H1 (cell line): ENCODE data around the gene UNK.
"Not testable (repeated sequence)": the region's sequence is repeated elsewhere in the genome, so short reads cannot be mapped to it uniquely, and the experiment has no call there.

Experiments
- CHD2 ChIP-seq: IDR thresholded peaks from 2 replicates; pipeline ENCODE4 v1.6.1; 2012; ENCODE audit warnings: low read length, improper control_type of control experiment
- CTCF ChIP-seq, 3 experiments: IDR thresholded peaks; 1 replicate in 2 of 3; 2 replicates in 1 of 3; pipeline versions ENCODE4 v1.5.1 to v1.6.1; 2011; ENCODE audit warnings: low read length in 3 of 3, mild to moderate bottlenecking in 3 of 3, inconsistent platforms in 2 of 3, low read depth in 1 of 3, moderate library complexity in 1 of 3; ENCODE audit not compliant: insufficient read depth in 1 of 3; ENCODE audit errors: control extremely low read depth in 1 of 3
- EZH2 ChIP-seq: fragments of 200-600 bp; sonication (generic); IDR thresholded peaks from 2 replicates; pipeline ENCODE4 v1.7.1; 2012; ENCODE audit warnings: low read depth, mild to moderate bottlenecking, moderate library complexity, low read length, inconsistent platforms; ENCODE audit not compliant: severe bottlenecking

GRCh38 chr17:75778066-75778860, 6.3 kb upstream of the UNK start:
- TF ChIP-seq EZH2; CHD2; CTCF (IDR thresholded peaks at IDR 0.05; ENCODE audit: control extremely low read depth in 1 of 3, insufficient read depth in 1 of 3, low read depth in 1 of 3, low read length in 3 of 3): not testable (repeated sequence)
